Myocyte (in vitro differentiated cells): Measurements from ENCODE around the gene SULF2. TPM values are rescaled to one million over a fixed set of nuclear protein-coding genes. Genes with fewer than 3 reads are reported as not detected.

Experiments
- DNase-seq: peaks from one replicate; pipeline ENCODE4 v3.0.0-alpha.2; 2012; ENCODE audit warnings: low read depth
- total RNA-seq: library from RNA; depleted of rRNA; stranded (reverse); fragments of >200 nt; gene quantifications from 2 replicates; pipeline ENCODE4 v1.2.3, GENCODE V29; 2014

The SULF2 gene
- total RNA-seq, 1 donor from 2014 or later, result 2.6 TPM

- DNase-seq, result no peak
These were observed 44.5 kb downstream of the SULF2 start for GRCh38 chr20:47740862-47741184.

- DNase-seq, result no peak
These were observed 45.0 kb downstream of the SULF2 start for GRCh38 chr20:47740121-47740861.

DNA sequence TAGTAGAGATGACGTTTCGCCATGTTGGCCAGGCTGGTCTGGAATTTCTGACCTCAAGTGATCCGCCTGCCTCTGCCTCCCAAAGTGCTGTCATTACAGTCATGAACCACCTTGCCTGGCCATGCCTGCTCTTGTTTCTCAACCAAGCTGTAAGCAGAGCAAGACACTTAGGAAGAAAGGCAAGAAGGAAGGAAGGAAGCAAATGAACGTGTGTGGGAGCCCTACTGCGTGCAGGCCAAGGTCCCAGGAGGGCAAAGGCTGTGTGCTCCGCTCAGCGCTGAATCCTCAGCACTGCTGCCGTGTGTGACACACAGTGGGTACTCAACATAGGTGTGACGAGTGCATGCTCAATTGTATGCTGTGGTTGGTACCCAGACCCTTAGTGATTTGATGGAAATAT lies 47.4 kb downstream of the SULF2 start:
- no peak for DNase-seq

GRCh38 chr20:47736570-47737152 lies 48.6 kb downstream of the SULF2 start:
- no peak for DNase-seq

GRCh38 chr20:47735412-47736400 lies 49.6 kb downstream of the SULF2 start:
- DNase-seq, result no peak

DNA sequence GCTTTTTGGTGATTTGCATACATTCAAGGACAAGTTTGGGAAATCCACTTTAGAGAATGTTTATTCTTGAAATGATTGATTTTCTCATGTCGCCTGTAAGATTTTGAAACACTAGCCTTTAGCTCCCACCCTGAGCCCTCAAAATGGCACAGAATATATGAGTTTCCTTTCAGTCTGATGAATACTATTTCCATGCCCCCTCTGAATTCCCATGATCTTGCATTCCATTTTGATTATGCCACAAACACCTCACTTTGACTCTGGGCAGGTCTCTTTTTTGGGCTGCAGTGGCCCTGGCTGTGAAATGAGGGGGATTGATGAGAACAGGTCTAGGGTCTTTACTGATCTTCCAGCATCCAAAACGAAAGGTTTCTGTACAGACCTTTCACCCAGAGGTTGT lies 50.4 kb downstream of the SULF2 start:
- DNase-seq, result no peak

- no peak for DNase-seq
These were observed 51.4 kb downstream of the SULF2 start for GRCh38 chr20:47733892-47734291.

DNA sequence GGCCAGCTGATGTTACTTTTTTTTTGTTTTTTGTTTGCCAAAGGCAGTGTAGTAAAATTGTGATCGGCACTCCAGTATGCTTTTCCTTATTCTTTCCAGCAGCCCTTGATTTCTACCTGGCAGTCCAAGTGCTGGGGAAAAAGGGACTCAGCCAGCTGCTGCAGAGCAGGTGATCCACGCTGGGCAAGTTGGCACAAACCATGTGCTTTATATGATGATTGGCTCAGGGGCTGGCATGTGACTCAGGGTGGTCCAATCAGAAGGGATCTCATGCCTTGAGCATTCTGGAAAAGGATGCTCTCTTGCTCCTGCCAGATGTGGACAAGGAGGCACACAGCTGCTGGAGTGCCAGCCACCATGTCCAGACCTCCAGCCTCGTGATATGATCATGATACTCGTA lies 54.5 kb downstream of the SULF2 start:
- DNase-seq, result no peak

DNA sequence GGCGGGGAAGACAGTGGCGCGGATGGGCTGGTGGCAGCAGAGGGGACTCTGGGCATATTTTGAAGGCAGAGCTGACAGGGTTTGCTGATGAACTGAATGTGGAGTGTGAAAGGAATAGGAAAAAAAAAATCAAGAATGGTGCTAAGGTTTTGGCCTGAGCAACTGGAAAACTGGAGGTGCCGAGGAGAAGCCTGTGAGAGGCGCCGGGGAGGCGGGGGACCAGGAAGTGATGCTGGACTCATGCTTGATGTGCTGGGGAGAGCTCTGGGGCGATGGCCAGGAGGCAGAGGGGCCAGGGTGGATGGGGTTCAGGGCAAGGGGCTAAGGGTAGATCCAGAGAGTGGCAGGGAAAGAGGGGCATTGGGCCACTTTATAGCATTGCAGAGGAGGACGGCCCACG lies 55.8 kb downstream of the SULF2 start:
- no peak for DNase-seq

DNA sequence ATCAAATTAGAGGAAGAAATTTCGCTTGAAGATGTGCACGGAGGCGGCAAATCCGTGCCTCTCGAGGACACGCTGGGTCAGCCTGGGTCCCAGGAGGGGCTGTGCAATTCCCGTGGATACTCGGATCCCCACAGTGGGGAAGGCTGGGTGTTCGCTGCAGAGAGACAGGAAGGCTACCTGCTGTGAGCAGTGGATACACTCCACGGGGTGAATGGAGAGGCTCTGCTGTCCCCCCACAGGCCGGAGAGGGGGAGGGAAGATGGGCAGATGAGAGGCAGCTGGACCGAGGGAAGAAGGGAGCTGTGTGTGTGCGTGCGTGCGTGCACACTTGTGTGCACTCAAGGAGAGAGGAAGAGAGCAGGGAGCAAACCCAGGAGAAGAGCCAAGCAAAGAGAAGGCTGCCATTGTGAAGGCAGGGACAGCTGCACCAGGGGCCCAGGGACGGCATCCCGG lies 57.3 kb downstream of the SULF2 start:
- peak; percentile 9 for DNase-seq

GRCh38 chr20:47727170-47727880 lies 58.0 kb downstream of the SULF2 start:
- DNase-seq, result no peak

DNA sequence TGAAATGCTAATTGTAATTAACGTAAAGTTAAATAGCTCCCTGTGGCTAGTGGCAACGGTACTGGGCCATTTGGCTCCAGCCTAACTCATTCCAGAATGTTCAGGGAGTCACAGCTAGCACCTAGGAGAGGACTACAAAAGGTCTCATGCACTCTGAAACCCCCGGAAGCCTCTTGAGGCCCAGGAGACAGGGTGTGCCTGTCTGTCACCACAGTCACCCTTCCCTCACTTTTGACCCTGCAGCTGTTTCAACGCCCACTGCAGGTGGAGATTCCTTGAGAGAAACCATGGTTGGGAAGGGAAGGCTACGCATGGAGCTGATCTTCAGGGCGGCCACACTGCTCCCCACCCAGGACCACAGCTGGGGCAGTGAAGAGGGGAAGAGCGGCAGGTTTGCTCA lies 58.6 kb downstream of the SULF2 start:
- no peak for DNase-seq

- peak; percentile 77 for DNase-seq
These were observed 59.9 kb downstream of the SULF2 start for GRCh38 chr20:47725248-47725973.

- DNase-seq, result no peak
These were observed 60.4 kb downstream of the SULF2 start for GRCh38 chr20:47724910-47725247.

- no peak for DNase-seq
These were observed 60.9 kb downstream of the SULF2 start for GRCh38 chr20:47724396-47724795.

DNA sequence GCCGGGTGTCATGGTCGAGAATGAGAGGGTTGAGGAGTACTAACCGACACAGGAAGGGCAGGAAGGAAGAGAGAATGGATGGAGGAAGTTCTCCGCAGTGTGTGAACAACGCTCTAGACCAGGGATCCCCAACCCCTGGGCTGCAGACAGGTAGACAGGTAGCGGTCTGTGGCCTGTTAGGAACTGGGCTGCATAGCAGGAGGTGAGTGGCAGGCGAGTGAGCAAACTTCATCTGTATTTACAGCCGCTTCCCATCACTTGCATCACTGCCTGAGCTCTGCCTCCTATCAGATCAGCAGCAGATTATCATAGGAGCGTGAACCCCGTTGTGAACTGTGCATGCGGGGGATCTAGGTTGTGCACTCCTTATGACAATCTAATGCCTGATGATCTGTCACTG lies 62.0 kb downstream of the SULF2 start:
- DNase-seq, result no peak

DNA sequence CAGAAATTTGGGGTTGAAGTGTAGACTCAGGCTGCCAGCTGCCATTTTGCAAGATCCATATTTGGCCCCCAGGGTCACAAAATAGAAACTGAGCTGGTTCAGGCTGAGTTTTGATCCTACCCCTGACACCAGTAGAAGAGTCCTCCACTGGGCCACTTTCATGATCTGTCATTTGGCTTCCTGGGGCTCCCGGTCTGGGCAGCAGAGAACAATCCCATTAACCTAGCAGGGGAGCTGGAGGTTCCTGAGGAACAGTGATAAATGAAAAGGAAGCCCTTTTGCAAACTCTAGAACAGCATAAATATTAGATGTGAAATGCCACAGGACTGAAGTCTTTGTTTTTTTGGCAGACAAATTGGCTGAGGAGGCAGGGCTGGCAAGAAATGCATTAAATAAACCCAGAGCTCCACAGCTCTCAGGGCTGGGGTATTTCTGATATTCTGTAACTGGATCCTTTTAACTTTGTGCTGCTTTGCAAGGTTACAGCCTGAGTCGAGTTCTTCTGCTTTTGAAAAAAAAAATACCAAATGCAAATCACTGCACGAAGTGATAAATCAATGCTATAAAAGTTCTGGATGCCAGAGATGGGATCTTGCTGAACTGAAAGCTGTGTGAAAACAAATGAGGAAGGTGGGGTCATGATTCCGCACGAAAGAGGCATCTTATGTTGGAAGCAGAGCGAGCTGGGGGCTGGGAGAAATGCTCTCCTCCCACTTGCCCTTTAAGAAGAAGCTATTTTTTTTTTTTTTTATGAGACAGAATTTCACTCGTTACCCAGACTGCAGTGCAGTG lies 64.4 kb downstream of the SULF2 start:
- no peak for DNase-seq

DNA sequence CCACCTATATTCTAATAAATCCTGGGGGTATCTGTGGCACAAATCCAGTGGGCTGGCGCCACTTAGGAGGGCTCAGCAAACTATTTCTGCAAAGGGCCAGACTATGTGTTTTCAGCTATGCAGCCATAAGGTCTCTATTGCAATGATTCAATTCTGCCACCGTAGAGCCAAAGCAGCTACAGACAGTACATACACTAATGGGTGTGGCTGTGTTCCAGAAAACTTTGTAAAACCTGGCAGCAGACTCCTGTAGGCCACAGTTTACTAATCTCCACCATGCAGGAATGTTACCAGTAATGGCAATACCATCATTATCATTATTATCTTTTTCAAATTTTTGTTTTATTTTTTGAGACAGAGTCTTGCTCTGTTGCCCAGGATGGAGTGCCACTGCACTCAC lies 65.7 kb downstream of the SULF2 start:
- DNase-seq, result no peak

DNA sequence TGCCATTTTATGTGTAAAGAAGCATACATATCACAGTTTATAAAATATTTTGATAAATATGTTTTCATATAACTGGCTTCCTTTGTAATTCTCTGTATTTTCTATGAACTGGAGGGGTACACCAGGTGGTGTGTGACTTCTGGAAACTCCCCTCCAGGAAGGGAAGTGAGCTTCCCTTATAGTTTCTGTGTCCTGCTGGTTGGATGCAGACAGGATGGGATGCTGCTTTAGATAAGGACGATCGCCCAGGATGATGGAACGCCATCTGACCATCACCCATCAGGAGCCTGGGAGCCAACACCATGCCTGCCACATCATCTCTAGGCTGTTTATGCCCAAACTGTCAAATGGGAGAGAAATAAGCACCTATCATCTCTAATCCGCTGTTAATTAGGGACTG lies 66.1 kb downstream of the SULF2 start:
- DNase-seq, result no peak

DNA sequence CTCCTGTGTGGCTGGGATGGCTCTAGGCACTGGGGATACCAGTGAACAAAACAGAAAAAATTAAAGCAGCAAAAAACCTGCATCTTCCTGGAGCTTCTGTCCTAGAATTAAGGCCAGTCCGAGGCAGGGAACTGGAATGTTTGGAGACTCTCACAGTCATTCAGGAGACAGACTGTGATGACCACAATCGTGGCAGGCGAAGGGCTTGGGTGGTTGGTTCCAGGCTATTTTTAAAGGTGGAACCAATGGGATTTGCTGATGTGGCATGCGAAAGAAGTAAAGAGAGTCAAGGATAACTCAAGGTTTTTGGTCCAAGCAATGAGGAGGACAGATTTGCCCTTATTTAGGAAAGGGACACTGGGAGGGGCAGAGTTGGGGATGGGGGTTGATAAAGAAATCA lies 66.9 kb downstream of the SULF2 start:
- peak; percentile 26 for DNase-seq
